HG02870 (cell line): ENCODE data around the gene TTC7B.

Experiments
- ATAC-seq: cut with Tn5 transposase; IDR thresholded peaks from one replicate; pipeline ENCODE4 v1.9.1; 2021; ENCODE audit warnings: mild to moderate bottlenecking, moderate library complexity; ENCODE audit not compliant: unreplicated experiment

TTC7B gene

DNA sequence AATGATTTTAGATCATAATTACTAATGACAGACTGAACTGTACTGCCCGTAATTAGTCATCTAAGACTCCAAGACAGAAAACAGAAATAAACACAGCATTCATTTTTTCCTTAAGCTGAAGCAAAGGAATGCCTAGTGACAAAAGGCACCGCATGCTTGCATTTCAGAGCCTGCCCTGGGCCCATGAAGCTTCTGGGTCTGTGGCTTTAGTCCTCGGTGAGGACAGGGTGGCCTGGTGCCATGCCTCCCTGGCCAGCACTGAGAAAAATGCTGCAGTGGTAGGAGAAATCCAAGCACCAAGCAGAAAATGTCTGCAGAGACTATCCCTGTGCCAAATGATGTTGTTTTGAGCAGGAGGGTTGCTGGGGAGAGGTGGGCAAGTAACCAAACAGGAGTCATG, 247.8 kb downstream of the TTC7B start:
- ATAC-seq: no peak

DNA sequence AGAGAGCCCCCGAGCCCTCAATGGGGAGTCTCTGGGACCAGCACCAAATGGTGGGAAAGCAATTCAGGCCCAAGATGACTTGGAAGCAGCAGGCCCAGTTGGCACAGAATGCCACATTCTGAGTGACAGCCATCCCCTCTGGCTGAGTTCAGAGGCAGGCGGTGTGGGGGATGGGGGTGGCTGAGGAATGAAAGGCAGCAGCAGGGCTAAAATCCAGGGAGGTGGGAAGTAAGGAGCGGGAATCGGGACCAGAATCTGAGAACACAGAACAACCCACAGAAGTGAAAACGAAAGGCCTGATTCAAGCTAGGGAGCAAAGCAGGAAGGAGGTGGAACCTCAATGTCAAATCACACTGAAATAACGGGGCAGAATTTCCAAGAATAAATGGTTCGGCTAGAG, 248.2 kb downstream of the TTC7B start:
- ATAC-seq: no peak

DNA sequence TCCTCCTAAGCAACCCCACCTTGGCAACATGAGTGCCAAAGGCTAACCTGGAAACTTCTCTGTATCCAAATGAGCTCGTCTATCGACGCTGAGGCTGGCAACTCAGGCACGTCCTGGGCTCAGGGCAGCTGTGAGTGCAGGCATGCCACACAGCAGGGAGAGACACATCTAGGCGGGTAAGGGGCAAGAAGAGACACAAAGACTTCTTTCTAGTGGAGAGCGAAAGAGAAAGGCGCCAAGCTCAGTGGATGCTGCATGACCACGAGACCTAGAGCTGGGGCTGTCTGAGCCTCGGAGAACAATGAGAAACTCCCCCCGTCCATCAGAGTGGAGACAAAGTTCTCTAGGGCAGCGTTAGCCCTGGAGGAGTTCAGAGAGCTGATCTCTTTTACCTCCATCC, 249.0 kb downstream of the TTC7B start:
- ATAC-seq: no peak

DNA sequence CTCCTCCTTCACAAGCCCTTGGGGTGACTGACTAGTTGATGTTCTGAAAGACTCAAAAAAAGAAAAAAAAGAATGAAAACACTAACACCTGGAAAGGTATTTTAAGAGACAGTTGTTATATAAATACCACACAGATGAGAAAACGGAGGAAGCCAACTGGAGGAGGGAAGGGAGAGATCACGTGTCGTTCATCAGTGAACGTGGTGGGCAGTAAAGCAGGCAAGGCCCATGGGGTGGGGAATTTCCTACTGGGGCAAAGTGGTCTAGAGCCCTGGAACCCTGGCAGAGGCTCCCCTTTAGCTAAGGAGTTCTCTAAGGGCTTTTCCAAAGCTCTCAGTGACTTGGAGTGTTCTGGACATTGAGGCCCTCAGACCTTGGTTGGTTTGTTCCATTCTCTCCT, 249.7 kb downstream of the TTC7B start:
- ATAC-seq: no peak

DNA sequence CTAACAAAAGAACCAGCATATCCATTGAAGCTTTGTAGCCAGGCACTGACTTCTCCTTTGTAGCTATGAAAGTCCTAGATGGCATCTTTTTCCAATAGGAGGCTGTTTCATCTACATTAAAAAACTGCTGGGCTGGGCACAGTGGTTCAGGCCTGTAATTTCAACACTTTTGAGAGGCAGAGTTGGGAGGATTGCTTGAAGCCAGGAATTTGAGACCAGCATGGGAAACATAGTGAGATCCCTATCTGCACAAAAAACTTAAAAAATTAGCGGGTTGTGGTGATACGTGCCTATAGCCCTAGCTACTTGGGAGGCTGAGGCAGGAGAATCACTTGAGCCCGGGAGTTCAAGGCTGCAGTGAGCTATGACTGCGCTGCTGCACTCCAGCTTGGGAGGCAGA, 251.7 kb downstream of the TTC7B start:
- no peak for ATAC-seq

DNA sequence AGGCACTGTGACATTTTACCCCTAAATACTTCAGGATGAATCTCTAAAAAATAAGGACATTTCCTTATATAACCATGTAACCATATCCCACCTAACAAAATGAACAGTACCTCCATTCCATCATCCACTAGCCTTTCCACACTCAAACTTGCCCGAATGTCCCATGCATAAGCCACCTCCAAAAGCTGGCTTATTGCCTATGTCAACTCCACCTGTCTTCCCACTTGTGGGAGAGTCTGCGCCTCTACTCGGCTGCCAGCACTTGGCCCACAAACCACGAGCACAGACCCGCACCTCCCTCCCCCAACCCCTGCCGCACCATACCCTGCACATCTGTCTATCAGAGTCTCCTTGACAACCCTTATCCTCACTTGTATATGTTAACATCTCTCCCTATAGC, 253.6 kb downstream of the TTC7B start:
- ATAC-seq: no peak

DNA sequence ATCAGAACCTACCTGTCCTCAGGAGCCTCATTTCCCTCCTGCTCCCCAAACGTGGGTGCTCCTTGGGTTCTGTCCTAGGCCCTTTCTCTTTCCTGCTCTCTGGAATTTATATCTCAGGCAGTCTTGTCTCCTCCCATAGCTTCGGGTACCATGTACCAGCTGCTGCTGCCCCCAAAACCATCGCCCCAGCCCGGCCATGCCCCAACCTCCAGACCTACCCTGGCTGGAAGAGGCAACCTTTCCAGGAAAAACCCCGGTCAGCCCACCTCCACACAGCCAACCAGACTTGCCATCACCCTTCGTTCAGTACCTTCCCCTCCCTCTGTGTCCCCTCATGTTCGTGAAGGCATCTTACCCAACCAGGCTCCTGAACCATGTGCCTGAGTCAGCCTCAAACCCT, 254.3 kb downstream of the TTC7B start:
- ATAC-seq: no peak

DNA sequence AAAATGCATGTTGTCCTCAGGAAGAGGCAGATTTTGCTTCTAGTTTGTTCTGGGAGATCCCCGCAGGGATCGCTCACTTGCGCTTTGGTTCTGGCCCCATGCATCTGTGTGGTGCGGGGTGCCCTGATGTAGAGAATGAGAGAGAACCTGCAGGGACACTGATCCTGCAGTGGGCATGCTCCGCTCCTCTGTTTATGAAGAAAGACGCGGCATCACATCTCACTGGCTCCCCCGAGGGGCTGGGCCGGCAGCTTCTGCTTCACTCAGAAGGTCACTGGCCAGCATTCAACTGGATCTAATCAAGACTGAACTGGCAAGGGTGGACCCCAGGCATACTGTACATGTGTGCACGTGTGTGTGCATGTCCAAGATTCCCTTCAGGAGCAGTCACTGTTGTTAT, 255.2 kb downstream of the TTC7B start:
- ATAC-seq: no peak

DNA sequence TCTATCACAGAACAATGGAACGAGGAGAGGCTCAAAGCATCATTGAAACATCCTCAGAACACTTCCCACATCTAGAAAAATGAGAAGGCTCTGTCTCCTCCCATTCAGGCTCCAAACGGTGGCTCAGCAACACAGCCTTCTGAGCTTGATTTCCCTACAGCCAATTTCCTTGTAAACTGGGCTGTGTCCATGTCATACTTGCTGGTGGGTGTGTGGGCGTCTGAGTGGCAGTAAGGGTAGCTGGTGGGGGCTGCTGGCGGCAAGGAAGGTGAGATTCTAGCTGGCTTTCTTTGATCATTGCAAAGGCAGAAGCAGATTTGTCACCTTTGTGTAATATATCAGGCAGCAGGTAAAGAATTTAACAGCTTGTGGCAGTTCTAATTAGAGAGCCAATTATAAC, 255.7 kb downstream of the TTC7B start:
- ATAC-seq: no peak

DNA sequence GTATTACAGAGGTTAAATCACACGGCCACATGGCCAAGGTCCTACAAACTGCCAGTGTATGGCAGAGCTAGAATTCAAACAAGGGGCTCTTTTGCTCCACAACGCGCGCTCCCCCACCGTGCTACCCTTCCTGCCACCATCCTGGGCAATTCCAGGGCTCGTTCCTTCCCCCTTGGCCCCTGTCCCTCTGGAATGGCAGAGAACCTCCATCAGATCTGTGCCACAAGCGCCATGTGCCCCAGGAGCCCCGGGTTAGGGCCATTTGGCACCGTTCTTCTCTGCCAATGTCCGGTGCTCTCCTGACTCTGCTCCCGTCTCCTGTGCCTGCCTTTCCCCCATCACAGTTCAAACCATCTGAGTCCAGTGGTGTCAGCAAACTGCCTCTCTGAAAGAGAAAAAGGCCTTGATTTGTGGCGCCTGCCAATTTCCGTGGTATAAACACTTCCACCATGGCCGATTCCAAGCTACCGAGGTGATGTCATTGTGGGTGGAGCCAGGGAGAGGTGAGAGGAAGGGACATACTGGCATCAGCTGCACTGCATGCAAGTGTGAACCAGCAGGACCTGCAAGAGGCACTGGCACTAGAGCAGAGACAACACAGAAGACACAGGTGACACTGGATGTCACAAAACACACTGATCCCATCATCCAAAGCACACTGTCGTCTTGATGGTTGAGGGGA, 256.3 kb downstream of the TTC7B start:
- ATAC-seq: no peak

DNA sequence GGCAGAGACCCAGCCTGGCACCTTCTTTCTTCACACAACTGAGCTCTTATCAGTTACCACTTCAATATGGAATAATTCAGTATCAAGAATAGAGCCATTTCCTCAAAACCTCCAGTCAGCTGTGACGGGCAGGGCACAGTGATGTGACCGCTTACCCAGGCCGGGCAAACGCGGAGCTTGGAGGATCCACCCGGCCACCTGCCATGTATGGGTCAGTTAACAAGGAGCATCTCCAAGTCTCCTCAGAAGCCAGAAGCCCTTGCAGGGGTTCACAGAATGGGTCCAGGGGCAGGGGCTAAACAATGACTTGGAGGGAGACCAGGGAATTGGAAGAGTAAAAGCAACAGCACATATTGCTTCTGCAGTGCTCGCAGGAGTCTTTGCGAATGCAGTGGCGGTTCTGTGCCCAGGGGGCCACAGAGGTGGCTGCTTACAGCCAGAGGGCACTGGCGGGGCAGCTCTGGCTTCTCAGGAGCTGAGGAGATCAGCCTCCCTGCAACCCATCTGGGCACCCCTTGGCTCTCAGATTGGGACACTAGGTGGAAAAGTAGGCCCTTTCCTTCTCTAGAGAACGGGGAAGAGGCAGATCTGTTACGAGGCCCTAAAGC, 257.1 kb downstream of the TTC7B start:
- ATAC-seq: no peak

DNA sequence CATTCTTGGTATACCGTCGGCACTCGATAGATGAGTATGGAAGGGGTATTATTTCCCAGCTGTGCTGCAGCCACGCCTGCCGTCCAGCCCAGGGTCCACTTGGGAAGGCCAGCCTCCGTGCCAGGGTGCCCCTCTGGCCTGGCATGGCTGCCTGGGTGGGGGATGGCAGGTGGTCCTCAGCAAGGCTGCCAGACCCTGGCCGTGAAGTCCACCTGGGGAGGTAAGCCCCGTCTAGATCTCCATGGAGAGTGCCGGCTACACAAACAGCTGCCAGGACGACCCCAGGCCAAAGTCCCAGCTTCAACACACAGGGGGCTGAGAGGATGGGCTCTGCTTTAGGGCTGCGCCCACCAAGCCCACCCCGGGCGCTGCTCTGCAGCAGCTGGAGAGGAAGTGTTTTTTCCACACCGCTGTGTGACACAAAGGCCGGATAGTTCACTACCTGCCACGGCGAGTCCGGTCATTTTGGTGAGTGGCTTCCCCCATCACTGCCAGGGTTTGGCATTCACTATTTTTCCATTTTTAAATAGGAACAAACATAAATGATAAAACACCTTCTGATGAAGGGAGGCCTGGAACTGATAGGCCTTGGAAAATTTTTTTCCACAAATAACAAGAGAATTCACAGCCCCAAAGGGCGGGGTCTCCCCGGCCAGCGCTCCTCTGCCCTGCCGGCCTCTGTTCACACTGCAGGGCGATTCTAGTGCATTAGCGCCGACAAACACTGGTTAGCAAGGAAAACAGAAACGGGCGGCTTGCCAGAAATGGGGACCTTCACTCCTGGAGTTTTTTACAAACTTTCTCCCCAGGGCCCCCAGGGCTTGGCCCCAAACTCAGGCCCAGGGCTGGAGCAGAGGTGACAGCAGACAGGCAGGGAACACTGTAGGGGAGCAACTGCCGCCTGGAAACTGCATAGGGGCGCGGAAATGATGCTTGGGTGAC, 257.9 kb downstream of the TTC7B start:
- no peak for ATAC-seq

DNA sequence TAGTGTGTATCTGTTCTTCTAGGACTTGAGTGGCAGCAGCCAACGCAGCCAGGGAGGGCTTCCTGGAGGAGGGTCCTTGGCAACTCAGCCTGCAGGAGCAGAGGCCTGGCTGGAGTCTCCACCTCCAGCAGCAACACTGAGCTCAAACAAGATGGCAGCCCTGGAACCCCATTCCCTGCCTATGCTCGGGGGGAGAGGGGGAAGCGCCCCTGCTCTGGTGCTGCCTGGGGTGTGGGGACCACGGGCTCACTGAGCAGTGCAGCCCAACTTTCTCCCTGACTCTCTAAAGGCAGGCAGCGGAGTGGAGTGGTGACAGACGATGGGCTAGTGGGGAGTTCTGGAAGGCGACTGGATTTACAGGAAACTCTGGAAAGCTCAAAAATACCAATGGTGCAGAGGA, 258.7 kb downstream of the TTC7B start:
- ATAC-seq: no peak

DNA sequence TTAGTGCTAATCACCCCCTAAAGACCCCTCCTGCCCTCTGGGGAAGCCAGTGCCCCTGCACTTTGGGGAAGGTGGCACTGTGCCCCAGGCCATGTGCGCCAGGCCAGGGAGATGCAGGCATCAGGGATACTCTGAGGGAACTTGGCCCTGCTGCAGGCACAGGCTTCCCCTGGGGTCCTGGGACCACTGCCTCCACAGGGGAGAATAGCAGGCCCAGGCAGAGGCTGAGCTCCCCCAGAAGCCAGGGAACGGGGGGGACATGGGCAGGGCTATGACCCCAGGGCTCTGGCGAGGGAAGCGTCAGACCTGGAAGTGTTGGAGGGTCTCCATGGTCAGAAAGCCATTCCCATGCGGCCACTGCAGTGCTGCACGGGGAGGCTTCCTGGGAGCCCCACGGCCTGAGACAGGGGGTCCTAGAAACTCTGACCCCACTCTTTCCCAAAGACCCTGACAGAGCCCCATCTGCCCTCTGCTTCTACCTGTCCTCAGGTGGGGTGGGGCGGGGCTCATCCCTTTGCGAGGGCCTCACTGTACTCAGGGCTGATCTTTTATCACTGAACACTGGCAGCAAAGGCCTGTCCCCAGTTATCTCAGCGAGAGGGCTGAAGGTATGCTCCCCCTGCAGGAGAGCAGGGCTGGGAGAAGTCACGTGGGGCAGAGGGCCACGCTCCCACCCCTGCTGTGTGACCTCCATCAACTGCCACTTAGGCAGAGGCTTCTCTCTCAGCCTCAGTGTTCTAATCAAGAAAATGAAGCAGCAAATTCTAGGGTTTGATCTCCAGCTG, 259.4 kb downstream of the TTC7B start:
- ATAC-seq: no peak

DNA sequence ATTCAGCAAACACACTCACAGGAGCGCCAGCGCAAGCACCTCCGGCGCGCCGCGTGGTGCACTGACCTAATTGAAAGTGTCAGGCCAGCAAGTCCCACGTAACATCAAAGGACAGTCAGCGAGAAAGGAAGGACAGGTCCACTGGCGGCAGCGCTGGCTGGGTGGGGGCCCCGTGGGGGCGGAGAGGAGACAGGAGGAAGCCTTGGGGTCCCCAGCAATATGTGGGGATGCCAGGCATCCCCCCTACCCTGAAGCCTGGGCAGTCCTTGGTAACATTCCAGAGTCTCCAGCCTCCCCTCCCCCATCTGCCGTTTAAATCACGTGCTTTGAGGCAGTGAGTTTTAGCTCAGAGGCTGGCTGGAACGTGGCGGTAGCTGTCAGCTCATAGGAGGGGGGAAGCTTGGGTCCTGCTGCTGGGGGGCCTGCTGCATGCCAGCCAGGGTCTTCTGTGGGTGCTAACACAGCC, 260.2 kb downstream of the TTC7B start:
- ATAC-seq: no peak

DNA sequence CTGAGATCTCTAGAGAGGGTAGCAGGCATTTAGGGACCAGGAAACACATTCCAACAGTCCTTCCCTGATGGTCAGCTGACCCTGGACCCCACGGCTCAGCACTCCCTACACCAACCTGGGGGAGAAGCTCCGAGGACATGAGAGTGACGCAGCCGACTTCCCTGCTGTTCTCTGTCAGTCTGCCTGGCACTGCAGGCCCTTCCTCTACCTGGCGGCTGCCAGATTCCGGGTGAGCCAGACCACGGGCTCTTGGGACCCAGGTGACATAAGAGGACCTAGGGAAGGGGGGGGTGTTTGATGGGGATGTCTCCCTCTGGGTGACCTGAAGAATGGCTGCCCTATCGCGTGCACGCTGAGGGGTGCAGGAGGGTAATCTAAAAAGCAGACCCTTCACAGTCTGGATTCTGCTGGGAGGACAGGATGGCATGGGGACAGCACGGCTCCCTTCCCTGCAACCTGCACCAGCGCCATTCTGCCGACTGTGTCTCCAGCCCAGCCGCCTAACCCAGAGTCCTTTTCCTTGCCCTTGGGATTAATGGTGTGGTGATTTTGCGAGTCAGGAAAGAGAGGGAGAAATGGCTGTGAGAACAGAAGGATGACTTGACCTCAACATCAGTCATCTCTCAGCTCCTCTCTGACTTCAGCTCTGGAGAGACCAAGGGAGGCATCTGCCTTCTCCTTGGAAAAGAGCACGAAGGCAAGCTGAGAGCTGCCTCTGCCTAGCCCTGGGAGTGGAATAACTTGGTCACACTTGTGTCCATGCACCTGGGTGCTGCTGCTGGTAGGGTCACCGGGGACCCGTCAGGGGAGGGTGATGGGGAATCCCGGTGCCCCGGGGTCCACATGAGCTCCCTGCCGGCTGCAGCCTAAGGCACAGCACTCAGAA, 260.9 kb downstream of the TTC7B start:
- ATAC-seq: no peak

DNA sequence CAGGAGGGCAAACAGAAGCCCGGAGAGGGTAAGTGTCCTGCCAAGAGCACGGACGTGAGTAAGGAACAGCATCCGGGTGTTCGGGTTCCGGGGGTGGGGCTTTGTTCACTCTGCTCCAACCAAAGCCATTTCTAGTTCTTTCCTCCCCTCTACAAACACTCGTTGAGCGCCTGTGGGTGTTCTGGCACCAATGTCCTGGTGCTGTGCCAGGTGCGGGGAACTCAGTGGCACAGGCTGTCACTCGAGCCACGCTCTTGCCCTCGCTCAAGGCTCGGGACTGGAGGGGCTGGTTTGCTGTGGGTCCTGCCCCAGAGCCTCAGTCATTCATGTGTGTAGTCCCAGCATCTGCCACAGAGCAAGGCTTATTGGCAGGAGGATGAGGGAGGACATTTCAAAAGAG, 261.9 kb downstream of the TTC7B start:
- no peak for ATAC-seq

DNA sequence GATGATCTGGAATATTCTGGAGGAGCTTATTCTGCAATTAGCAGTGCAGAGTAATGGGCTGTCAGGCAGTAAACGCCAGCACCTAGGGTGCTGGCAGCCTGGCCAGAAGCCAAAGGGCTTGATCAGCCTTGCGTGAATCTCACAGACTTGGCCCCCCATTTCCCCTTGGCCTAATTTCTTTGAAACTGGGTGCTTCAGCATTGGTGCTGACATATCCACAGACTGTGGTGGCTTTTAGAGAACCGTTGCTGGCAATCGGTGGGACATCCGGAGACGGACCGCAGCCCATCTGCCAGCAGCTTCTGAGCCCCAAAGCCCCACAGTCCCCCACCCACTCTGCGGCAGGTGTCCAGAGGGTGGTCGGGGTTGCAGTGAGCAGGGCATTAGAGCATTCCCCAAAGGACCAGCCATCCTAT, 262.3 kb downstream of the TTC7B start:
- ATAC-seq: no peak

DNA sequence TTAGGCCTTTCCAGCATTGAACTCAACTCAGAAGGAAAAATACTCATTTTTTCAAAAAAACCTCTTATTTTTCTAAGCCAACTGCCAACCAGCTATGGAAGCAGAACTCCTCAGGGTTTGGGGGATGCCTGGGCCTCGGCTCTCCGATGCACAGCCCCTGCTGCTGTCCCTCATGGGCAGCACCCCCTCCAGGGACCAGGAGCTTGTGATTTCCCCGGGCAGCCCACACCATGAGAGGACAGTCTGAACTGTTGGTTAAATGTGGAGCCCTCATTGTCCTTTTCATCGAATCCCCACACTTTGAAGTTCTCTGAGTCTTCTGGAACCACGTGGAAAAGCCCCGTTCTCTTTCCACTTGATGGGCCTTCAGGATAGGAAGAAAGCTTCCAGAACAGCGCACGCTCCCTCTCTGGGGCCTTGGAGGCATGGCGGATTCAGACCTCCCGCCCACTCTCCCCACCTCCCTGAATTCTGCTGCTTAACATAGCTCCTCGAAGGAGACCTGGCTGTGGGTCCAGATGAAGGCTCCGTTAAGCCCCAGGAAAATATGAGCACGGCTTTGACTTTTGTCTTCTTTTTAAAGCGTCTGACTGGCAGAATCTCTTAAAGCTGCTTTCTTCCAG, 262.8 kb downstream of the TTC7B start:
- ATAC-seq: no peak
